ENCODE results near the gene RBFOX1. TPM values are rescaled to one million over a fixed set of nuclear protein-coding genes. Genes with fewer than 3 reads are reported as not detected.

RBFOX1 gene
- total RNA-seq, 2 donors from 2014 or later, result 30.4 to 33.0 TPM

- peaks cover 0 to 18% of the 10 kb centered on the region in 2 donors for H3K4me1 ChIP-seq
- H3K9me3 ChIP-seq, result no peaks in the 10 kb centered on the region
- peak overlapping the region in 1 of 2 donors; percentile 2 for H3K27ac ChIP-seq
- TF ChIP-seq, protein P1, sequence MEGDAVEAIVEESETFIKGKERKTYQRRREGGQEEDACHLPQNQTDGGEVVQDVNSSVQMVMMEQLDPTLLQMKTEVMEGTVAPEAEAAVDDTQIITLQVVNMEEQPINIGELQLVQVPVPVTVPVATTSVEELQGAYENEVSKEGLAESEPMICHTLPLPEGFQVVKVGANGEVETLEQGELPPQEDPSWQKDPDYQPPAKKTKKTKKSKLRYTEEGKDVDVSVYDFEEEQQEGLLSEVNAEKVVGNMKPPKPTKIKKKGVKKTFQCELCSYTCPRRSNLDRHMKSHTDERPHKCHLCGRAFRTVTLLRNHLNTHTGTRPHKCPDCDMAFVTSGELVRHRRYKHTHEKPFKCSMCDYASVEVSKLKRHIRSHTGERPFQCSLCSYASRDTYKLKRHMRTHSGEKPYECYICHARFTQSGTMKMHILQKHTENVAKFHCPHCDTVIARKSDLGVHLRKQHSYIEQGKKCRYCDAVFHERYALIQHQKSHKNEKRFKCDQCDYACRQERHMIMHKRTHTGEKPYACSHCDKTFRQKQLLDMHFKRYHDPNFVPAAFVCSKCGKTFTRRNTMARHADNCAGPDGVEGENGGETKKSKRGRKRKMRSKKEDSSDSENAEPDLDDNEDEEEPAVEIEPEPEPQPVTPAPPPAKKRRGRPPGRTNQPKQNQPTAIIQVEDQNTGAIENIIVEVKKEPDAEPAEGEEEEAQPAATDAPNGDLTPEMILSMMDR (IDR thresholded peaks at IDR 0.05), result no peak
- no peaks in the 10 kb centered on the region for H3K27me3 ChIP-seq
- H3K4me3 ChIP-seq, result no peak overlapping the region
- DNase-seq (ENCODE audit: low spot score), result no peak
- H3K36me3 ChIP-seq, result no peaks in the 10 kb centered on the region
Measured at GRCh38 chr16:7380911-7381310, 48.3 kb downstream of the RBFOX1 start.

DNA sequence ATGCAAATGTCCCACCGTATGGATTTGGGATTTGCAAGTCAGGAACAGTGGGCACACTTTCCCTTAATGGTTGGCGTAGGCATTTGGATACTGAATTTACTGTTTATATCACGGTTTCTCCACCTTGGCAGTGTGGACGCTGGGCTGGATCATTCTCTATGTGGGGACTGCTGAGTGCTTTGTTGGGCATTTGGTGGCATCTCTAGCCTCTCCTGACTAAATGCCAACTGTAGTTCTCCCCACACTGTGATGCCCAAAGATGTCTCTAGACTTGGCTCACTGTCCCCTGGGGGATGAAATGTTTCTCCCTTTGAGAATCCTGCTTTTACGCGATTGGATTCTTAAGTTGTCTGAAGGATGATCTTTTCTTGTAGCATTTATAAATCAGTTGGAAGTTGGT is 49.0 kb downstream of the RBFOX1 start:
- Histone ChIP-seq H3K36me3 (no peaks in the 10 kb centered on the region), H3K9me3 (no peaks in the 10 kb centered on the region), H3K4me1 (peaks cover 0 to 18% of the 10 kb centered on the region in 2 donors), H3K27me3 (no peaks in the 10 kb centered on the region), H3K27ac (no peak overlapping the region), H3K4me3 (no peak overlapping the region)
- TF ChIP-seq, protein P1 (IDR thresholded peaks at IDR 0.05), result no peak
- DNase-seq (ENCODE audit: low spot score), result no peak

GRCh38 chr16:7382521-7382920 is 49.9 kb downstream of the RBFOX1 start:
- H3K4me1 ChIP-seq, result peaks cover 0 to 14% of the 10 kb centered on the region in 2 donors
- H3K27ac ChIP-seq, result no peak overlapping the region
- TF ChIP-seq, protein P1 (IDR thresholded peaks at IDR 0.05), result no peak
- H3K27me3 ChIP-seq, result no peaks in the 10 kb centered on the region
- no peak overlapping the region for H3K4me3 ChIP-seq
- no peaks in the 10 kb centered on the region for H3K9me3 ChIP-seq
- no peaks in the 10 kb centered on the region for H3K36me3 ChIP-seq
- no peak for DNase-seq (ENCODE audit: low spot score)

GRCh38 chr16:7390974-7391373 is 58.3 kb downstream of the RBFOX1 start:
- Histone ChIP-seq H3K4me1 (peaks cover 0 to 9% of the 10 kb centered on the region in 2 donors), H3K36me3 (no peaks in the 10 kb centered on the region), H3K27me3 (no peaks in the 10 kb centered on the region), H3K9me3 (no peaks in the 10 kb centered on the region), H3K4me3 (no peak overlapping the region), H3K27ac (peak overlapping the region in 1 of 2 donors; percentile 40)
- no peak for DNase-seq (ENCODE audit: low spot score)
- TF ChIP-seq, protein P1 (IDR thresholded peaks at IDR 0.05), result no peak

DNA sequence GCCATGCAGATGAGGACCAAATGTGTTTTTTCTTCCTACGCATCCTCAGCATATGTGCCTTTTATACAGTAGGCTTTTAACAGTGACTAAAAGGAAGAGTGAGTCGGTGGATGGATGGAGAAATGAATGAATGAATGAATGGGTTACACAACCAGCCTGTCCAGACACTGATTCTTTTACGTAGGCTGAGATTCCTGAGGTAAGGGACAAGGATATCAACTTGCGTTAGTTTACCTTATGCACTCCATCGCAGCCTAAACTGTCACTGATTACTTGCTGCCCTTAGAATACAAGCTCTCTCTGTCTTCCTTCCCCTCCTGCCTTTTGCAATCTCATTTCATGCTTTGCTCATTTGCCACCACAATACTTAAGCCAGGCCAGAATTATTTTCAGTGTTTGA is 59.0 kb downstream of the RBFOX1 start:
- no peaks in the 10 kb centered on the region for H3K36me3 ChIP-seq
- H3K27ac ChIP-seq, result peak overlapping the region in 1 of 2 donors; percentile 40
- H3K9me3 ChIP-seq, result no peaks in the 10 kb centered on the region
- no peaks in the 10 kb centered on the region for H3K27me3 ChIP-seq
- TF ChIP-seq, protein P1 (IDR thresholded peaks at IDR 0.05), result no peak
- no peak for DNase-seq (ENCODE audit: low spot score)
- H3K4me3 ChIP-seq, result no peak overlapping the region
- H3K4me1 ChIP-seq, result peaks cover 0 to 9% of the 10 kb centered on the region in 2 donors

- Histone ChIP-seq H3K9me3 (no peaks in the 10 kb centered on the region), H3K4me1 (peaks cover 0 to 9% of the 10 kb centered on the region in 2 donors), H3K36me3 (no peaks in the 10 kb centered on the region), H3K27ac (no peak overlapping the region), H3K27me3 (no peaks in the 10 kb centered on the region), H3K4me3 (no peak overlapping the region)
- TF ChIP-seq, protein P1 (IDR thresholded peaks at IDR 0.05), result no peak
- no peak for DNase-seq (ENCODE audit: low spot score)
Measured at GRCh38 chr16:7392206-7392605, 59.6 kb downstream of the RBFOX1 start.

All from right atrium auricular region (tissue), 2 donors.